ENCODE results near the gene ELMOD3.

ELMOD3 gene

DNA sequence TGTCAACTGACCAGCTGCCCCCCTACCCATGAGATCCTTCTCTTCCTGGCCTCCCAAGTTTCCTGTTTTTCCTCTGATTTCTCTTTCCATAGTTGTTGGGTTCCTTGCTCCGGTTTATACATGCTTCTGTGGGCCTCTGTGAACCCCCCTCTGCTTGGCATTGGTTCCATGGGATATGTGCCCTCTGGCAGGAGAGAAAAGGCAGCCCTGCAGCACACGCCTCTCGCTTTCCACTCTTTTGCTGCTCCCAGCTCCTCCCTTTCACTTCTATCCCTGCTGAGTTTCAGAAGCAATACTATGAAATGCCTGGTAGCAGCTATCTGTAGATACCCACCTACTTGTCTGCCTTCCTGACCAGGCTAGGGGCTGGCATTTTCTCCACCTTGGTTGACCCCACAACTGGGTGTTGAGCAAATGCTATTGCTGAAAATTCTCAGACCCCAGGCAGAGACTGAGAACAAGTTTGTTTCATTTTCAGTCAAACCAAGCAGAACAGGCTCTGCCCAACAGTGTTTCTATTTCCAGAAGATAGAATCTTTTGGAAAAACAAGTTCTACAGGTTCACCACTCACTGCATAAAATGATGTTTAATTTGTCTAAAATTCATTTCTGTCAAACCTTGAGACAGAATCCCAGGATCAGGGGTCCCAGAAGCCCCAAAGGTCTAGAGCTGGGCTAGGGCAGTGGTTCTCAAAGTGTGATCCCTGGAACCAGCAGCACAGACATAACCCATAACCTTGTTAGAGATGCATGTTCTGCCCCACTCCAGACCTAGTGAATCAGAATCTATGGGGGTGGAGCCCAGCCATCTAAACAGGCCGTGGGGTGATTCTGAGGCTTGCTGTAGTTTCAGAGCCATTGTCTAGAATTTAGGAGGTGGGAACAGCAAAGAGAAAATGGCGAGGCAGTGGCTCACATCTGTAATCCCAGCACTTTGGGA is 42.2 kb downstream of the ELMOD3 start:
- peaks cover 13% of the 10 kb centered on the region; the same call in 1 of the 2 replicates for H3F3A ChIP-seq (ENCODE audit: insufficient read depth, low read length)
- peak overlapping the region; percentile 36; the same call in 1 of the 2 replicates for H3K27ac ChIP-seq (ENCODE audit: low read length)
- H3K27me3 ChIP-seq (replicated peaks; ENCODE audit: insufficient read depth, low read length), result no peaks in the 10 kb centered on the region
- H3K36me3 ChIP-seq (replicated peaks; ENCODE audit: insufficient read depth, low read length), result no peaks in the 10 kb centered on the region
- peak overlapping the region; percentile 20; the same call in 1 of the 2 replicates for H2AFZ ChIP-seq (ENCODE audit: low read length)
- H3K9ac ChIP-seq (ENCODE audit: low read length), result no peak overlapping the region
- no peaks in the 10 kb centered on the region for H3K9me3 ChIP-seq (replicated peaks; ENCODE audit: insufficient read depth, low read length)
- peak; percentile 35 for DNase-seq
- no peaks in the 10 kb centered on the region for H4K20me1 ChIP-seq (ENCODE audit: insufficient read depth, low read length)
- H3K4me1 ChIP-seq (ENCODE audit: low read length), result peaks cover 16% of the 10 kb centered on the region
- no peak for TF ChIP-seq CTCF (IDR thresholded peaks at IDR 0.05; ENCODE audit: low read length)
- no peak for TF ChIP-seq EZH2phosphoT487 (IDR thresholded peaks at IDR 0.05; ENCODE audit: low read length)
- no peak for TF ChIP-seq EZH2 (optimal IDR thresholded peaks at IDR 0.05; ENCODE audit: low read depth, low read length)
- no peaks in the 10 kb centered on the region for H3K79me2 ChIP-seq (ENCODE audit: low read length)
- no peak overlapping the region for H3K4me3 ChIP-seq (ENCODE audit: low read length)
- no peaks in the 10 kb centered on the region for H3K9me2 ChIP-seq (replicated peaks; ENCODE audit: insufficient read depth, low read length)
- H3K4me2 ChIP-seq (ENCODE audit: low read depth, low read length), result peak overlapping the region; percentile 18; the same call in 1 of the 2 replicates

- Histone ChIP-seq H3K4me1 (ENCODE audit: low read length) (peaks cover 16% of the 10 kb centered on the region), H3K36me3 (replicated peaks; ENCODE audit: insufficient read depth, low read length) (no peaks in the 10 kb centered on the region), H3F3A (ENCODE audit: insufficient read depth, low read length) (peaks cover 13% of the 10 kb centered on the region; the same call in 1 of the 2 replicates), H3K27ac (ENCODE audit: low read length) (no peak overlapping the region), H3K4me2 (ENCODE audit: low read depth, low read length) (no peak overlapping the region), H3K9me2 (replicated peaks; ENCODE audit: insufficient read depth, low read length) (no peaks in the 10 kb centered on the region), H3K9ac (ENCODE audit: low read length) (no peak overlapping the region), H3K27me3 (replicated peaks; ENCODE audit: insufficient read depth, low read length) (no peaks in the 10 kb centered on the region), H3K79me2 (ENCODE audit: low read length) (no peaks in the 10 kb centered on the region), H4K20me1 (ENCODE audit: insufficient read depth, low read length) (no peaks in the 10 kb centered on the region), H2AFZ (ENCODE audit: low read length) (no peak overlapping the region), H3K9me3 (replicated peaks; ENCODE audit: insufficient read depth, low read length) (no peaks in the 10 kb centered on the region), H3K4me3 (ENCODE audit: low read length) (no peak overlapping the region)
- no peak for DNase-seq
- TF ChIP-seq CTCF (IDR thresholded peaks at IDR 0.05; ENCODE audit: low read length), result no peak
- no peak for TF ChIP-seq EZH2phosphoT487 (IDR thresholded peaks at IDR 0.05; ENCODE audit: low read length)
- TF ChIP-seq EZH2 (optimal IDR thresholded peaks at IDR 0.05; ENCODE audit: low read depth, low read length), result no peak
Observed at GRCh38 chr2:85397925-85398331, 43.4 kb downstream of the ELMOD3 start.

DNA sequence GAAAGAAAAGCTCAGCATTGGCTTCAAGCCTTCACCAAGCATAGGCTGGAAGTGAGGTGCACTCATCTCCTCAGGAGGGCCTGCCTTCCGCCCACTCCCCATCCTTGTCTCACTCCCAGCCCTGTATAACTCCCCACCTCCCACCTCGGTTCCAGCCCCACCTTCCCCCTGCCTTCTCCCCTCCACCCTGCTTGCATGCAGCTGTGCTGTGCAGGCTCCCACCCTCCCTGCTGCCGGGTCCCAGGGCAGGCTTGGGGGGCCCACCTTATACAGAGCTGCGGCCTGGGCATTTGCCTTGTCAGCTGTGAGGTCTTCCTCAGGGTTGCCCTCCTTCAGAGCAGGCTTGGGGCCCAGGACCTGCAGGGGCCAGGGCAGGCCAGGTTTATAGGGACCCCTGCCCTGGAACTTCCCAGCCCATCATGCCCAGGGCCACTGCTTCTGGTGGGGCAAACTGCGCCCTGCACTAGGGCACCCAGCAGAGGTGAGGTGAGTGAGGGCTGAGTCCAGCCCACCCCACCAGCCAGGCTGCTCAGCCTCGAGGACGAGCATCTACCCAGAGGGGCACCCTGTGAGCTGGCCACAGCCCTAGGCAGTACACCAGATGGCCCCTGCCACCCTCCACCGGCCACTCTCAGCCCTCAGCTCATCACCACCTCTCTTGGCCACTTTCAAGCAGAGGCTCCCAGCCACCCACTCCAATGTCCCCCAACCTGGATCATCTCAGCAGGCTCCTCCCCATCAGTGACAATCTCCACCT is 44.0 kb downstream of the ELMOD3 start:
- DNase-seq, result no peak
- H3K36me3 ChIP-seq (replicated peaks; ENCODE audit: insufficient read depth, low read length), result no peaks in the 10 kb centered on the region
- H3K27me3 ChIP-seq (replicated peaks; ENCODE audit: insufficient read depth, low read length), result no peaks in the 10 kb centered on the region
- no peaks in the 10 kb centered on the region for H3K9me2 ChIP-seq (replicated peaks; ENCODE audit: insufficient read depth, low read length)
- H2AFZ ChIP-seq (ENCODE audit: low read length), result no peak overlapping the region
- H3K4me1 ChIP-seq (ENCODE audit: low read length), result peaks cover 16% of the 10 kb centered on the region
- H3F3A ChIP-seq (ENCODE audit: insufficient read depth, low read length), result peaks cover 13% of the 10 kb centered on the region; the same call in 1 of the 2 replicates
- H3K79me2 ChIP-seq (ENCODE audit: low read length), result no peaks in the 10 kb centered on the region
- H3K4me2 ChIP-seq (ENCODE audit: low read depth, low read length), result no peak overlapping the region
- no peak overlapping the region for H3K27ac ChIP-seq (ENCODE audit: low read length)
- no peak for TF ChIP-seq EZH2 (optimal IDR thresholded peaks at IDR 0.05; ENCODE audit: low read depth, low read length)
- no peak for TF ChIP-seq CTCF (IDR thresholded peaks at IDR 0.05; ENCODE audit: low read length)
- TF ChIP-seq EZH2phosphoT487 (IDR thresholded peaks at IDR 0.05; ENCODE audit: low read length), result no peak
- H3K4me3 ChIP-seq (ENCODE audit: low read length), result no peak overlapping the region
- no peaks in the 10 kb centered on the region for H4K20me1 ChIP-seq (ENCODE audit: insufficient read depth, low read length)
- no peak overlapping the region for H3K9ac ChIP-seq (ENCODE audit: low read length)
- no peaks in the 10 kb centered on the region for H3K9me3 ChIP-seq (replicated peaks; ENCODE audit: insufficient read depth, low read length)
